Measurements from ENCODE around the gene AMMECR1L. TPM values are rescaled to one million over a fixed set of nuclear protein-coding genes. Genes with fewer than 3 reads are reported as not detected.
"Not testable (repeated sequence)": the region's sequence is repeated elsewhere in the genome, so short reads cannot be mapped to it uniquely, and the experiment has no call there.

The AMMECR1L gene
- total RNA-seq (10 to 100 TPM; 10.2 to 18.1 (median 15.0) TPM), total RNA-seq (33.3 to 99.5 (median 51.5) reads per million in 29 experiments)
- total RNA-seq (2013) = 13.0 TPM

- WGBS (ENCODE audit: insufficient coverage) = 0% methylated on average over 33 of the region's 85 CpGs
- H3K27me3 Mint-ChIP-seq; H3K9me3 ChIP-seq; H3K27me3 ChIP-seq (replicated peaks in 1 of 2; ENCODE audit: control insufficient read depth in 2 of 2, extremely low read depth in 1 of 2, insufficient read depth in 2 of 2, low read length in 1 of 2); H3K36me3 ChIP-seq (ENCODE audit: control insufficient read depth in 2 of 2, extremely low read depth in 1 of 2, insufficient read depth in 1 of 2, low read length in 1 of 2); CTCF ChIA-PET; H3K9me3 Mint-ChIP-seq: not testable (repeated sequence)
- Mint-ChIP-seq H3K27ac (peak within 1 kb of the TSS; percentile 76 to 87), H3K4me1 (peaks cover 44 to 60% (median 50%) of the 10 kb centered on the region in 3 donors), H3K36me3 (peaks cover 12% of the 10 kb centered on the region), H3K4me3 (peak within 1 kb of the TSS; percentile 83 to 91 (median 88))
- POLR2A ChIA-PET = interaction anchor here in 1 of 2 donors (0.6 kb wide), 1 partner anchor 84 kb away, joined by 10 read pairs; no protein-coding TSS in a partner anchor
- peaks cover 18 to 20% of the 10 kb centered on the region in 2 experiments for H3K4me1 ChIP-seq (ENCODE audit: control insufficient read depth in 1 of 2, extremely low read depth in 1 of 2, insufficient read depth in 2 of 2, low read length in 2 of 2)
- peak; percentile 91 to 92 (median 92) for ATAC-seq (replicated peaks in 1 of 4)
- H3K4me3 ChIP-seq (ENCODE audit: control insufficient read depth in 1 of 2, extremely low read depth in 1 of 2, low read length in 1 of 2) = peak within 1 kb of the TSS; percentile 51 to 54
- peak; percentile 50 to 82 (median 64) for DNase-seq
- H3K27ac ChIP-seq (ENCODE audit: low read length) = peak within 1 kb of the TSS; percentile 60
These were observed at the start of gene AMMECR1L for GRCh38 chr2:127885780-127886592. AMMECR1L (minus strand) TSS chr2:127885956; CDS start chr2:127874234, 11,722 bp downstream.

- WGBS (ENCODE audit: insufficient coverage) = 72% methylated on average over 2 of the region's 6 CpGs
- CTCF ChIA-PET = interaction anchor here in 1 of 2 donors (0.6 kb wide), 1 partner anchor 26 kb away, joined by 3 read pairs; no protein-coding TSS in a partner anchor
- Mint-ChIP-seq H3K36me3 (no peaks in the 10 kb centered on the region), H3K27me3 (no peaks in the 10 kb centered on the region), H3K4me3 (no peak overlapping the region), H3K9me3 (no peaks in the 10 kb centered on the region), H3K4me1 (no peaks in the 10 kb centered on the region), H3K27ac (no peak overlapping the region)
- H3K4me3 ChIP-seq (ENCODE audit: control insufficient read depth in 1 of 2, extremely low read depth in 1 of 2, low read length in 1 of 2) = no peak overlapping the region
- no peaks in the 10 kb centered on the region for H3K4me1 ChIP-seq (ENCODE audit: control insufficient read depth in 1 of 2, extremely low read depth in 1 of 2, insufficient read depth in 2 of 2, low read length in 2 of 2)
- no peaks in the 10 kb centered on the region for H3K36me3 ChIP-seq (ENCODE audit: control insufficient read depth in 2 of 2, extremely low read depth in 1 of 2, insufficient read depth in 1 of 2, low read length in 1 of 2)
- no peak for ATAC-seq (replicated peaks in 1 of 4)
- no peaks in the 10 kb centered on the region for H3K27me3 ChIP-seq (replicated peaks in 1 of 2; ENCODE audit: control insufficient read depth in 2 of 2, extremely low read depth in 1 of 2, insufficient read depth in 2 of 2, low read length in 1 of 2)
- POLR2A ChIA-PET = no interaction called here
- no peak for DNase-seq
- H3K9me3 ChIP-seq = no peaks in the 10 kb centered on the region
- H3K27ac ChIP-seq (ENCODE audit: low read length) = no peak overlapping the region
These were observed 49.6 kb upstream of the AMMECR1L start for GRCh38 chr2:127935337-127935736.

GRCh38 chr2:127932199-127932876, 46.6 kb upstream of the AMMECR1L start:
- POLR2A ChIA-PET = no interaction called here
- DNase-seq = no peak
- 80% methylated on average over 2 of the region's 7 CpGs for WGBS (ENCODE audit: insufficient coverage)
- Mint-ChIP-seq H3K9me3 (no peaks in the 10 kb centered on the region), H3K27ac (no peak overlapping the region), H3K4me1 (no peaks in the 10 kb centered on the region), H3K4me3 (no peak overlapping the region), H3K36me3 (no peaks in the 10 kb centered on the region), H3K27me3 (peaks cover 0 to 5% of the 10 kb centered on the region in 2 donors)
- H3K36me3 ChIP-seq (ENCODE audit: control insufficient read depth in 2 of 2, extremely low read depth in 1 of 2, insufficient read depth in 1 of 2, low read length in 1 of 2) = no peaks in the 10 kb centered on the region
- H3K27ac ChIP-seq (ENCODE audit: low read length) = no peak overlapping the region
- ATAC-seq (replicated peaks in 1 of 4) = no peak
- peaks cover 0 to 2% of the 10 kb centered on the region in 2 experiments for H3K27me3 ChIP-seq (replicated peaks in 1 of 2; ENCODE audit: control insufficient read depth in 2 of 2, extremely low read depth in 1 of 2, insufficient read depth in 2 of 2, low read length in 1 of 2)
- no peaks in the 10 kb centered on the region for H3K4me1 ChIP-seq (ENCODE audit: control insufficient read depth in 1 of 2, extremely low read depth in 1 of 2, insufficient read depth in 2 of 2, low read length in 2 of 2)
- H3K9me3 ChIP-seq = no peaks in the 10 kb centered on the region
- CTCF ChIA-PET = no interaction called here
- no peak overlapping the region for H3K4me3 ChIP-seq (ENCODE audit: control insufficient read depth in 1 of 2, extremely low read depth in 1 of 2, low read length in 1 of 2)

- POLR2A ChIA-PET = no interaction called here
- Mint-ChIP-seq H3K27ac (no peak overlapping the region), H3K36me3 (no peaks in the 10 kb centered on the region), H3K4me1 (no peaks in the 10 kb centered on the region), H3K27me3 (peaks cover 0 to 6% of the 10 kb centered on the region in 2 donors), H3K4me3 (no peak overlapping the region), H3K9me3 (no peaks in the 10 kb centered on the region)
- CTCF ChIA-PET = no interaction called here
- Histone ChIP-seq H3K27ac (ENCODE audit: low read length) (no peak overlapping the region), H3K9me3 (no peaks in the 10 kb centered on the region), H3K36me3 (ENCODE audit: control insufficient read depth in 2 of 2, extremely low read depth in 1 of 2, insufficient read depth in 1 of 2, low read length in 1 of 2) (no peaks in the 10 kb centered on the region), H3K4me3 (ENCODE audit: control insufficient read depth in 1 of 2, extremely low read depth in 1 of 2, low read length in 1 of 2) (no peak overlapping the region), H3K4me1 (ENCODE audit: control insufficient read depth in 1 of 2, extremely low read depth in 1 of 2, insufficient read depth in 2 of 2, low read length in 2 of 2) (no peaks in the 10 kb centered on the region), H3K27me3 (replicated peaks in 1 of 2; ENCODE audit: control insufficient read depth in 2 of 2, extremely low read depth in 1 of 2, insufficient read depth in 2 of 2, low read length in 1 of 2) (peaks cover 0 to 10% of the 10 kb centered on the region in 2 experiments)
- ATAC-seq (replicated peaks in 1 of 4) (no peak), DNase-seq (no peak)
- WGBS (ENCODE audit: insufficient coverage) = no CpG with 5 or more reads among the region's 1 CpG
These were observed 43.7 kb upstream of the AMMECR1L start for GRCh38 chr2:127929449-127929848.

GRCh38 chr2:127927384-127927783, 41.6 kb upstream of the AMMECR1L start:
- no peak overlapping the region for H3K4me3 ChIP-seq (ENCODE audit: control insufficient read depth in 1 of 2, extremely low read depth in 1 of 2, low read length in 1 of 2)
- H3K36me3 ChIP-seq (ENCODE audit: control insufficient read depth in 2 of 2, extremely low read depth in 1 of 2, insufficient read depth in 1 of 2, low read length in 1 of 2) = no peaks in the 10 kb centered on the region
- H3K27ac ChIP-seq (ENCODE audit: low read length) = no peak overlapping the region
- no CpG with 5 or more reads among the region's 3 CpGs for WGBS (ENCODE audit: insufficient coverage)
- ChIA-PET CTCF (no interaction called here), POLR2A (interaction anchor here in 1 of 2 donors (0.6 kb wide), 1 partner anchor 108 kb away, joined by 3 read pairs; no protein-coding TSS in a partner anchor)
- DNase-seq (no peak), ATAC-seq (replicated peaks in 1 of 4) (no peak)
- Mint-ChIP-seq H3K4me1 (no peaks in the 10 kb centered on the region), H3K27ac (no peak overlapping the region), H3K36me3 (no peaks in the 10 kb centered on the region), H3K4me3 (no peak overlapping the region), H3K9me3 (no peaks in the 10 kb centered on the region), H3K27me3 (peaks cover 0 to 6% of the 10 kb centered on the region in 2 donors)
- no peaks in the 10 kb centered on the region for H3K9me3 ChIP-seq
- peaks cover 0 to 13% of the 10 kb centered on the region in 2 experiments for H3K27me3 ChIP-seq (replicated peaks in 1 of 2; ENCODE audit: control insufficient read depth in 2 of 2, extremely low read depth in 1 of 2, insufficient read depth in 2 of 2, low read length in 1 of 2)
- no peaks in the 10 kb centered on the region for H3K4me1 ChIP-seq (ENCODE audit: control insufficient read depth in 1 of 2, extremely low read depth in 1 of 2, insufficient read depth in 2 of 2, low read length in 2 of 2)

GRCh38 chr2:127917916-127918315, 32.2 kb upstream of the AMMECR1L start:
- Histone ChIP-seq H3K36me3 (ENCODE audit: control insufficient read depth in 2 of 2, extremely low read depth in 1 of 2, insufficient read depth in 1 of 2, low read length in 1 of 2) (no peaks in the 10 kb centered on the region), H3K9me3 (no peaks in the 10 kb centered on the region), H3K27me3 (replicated peaks in 1 of 2; ENCODE audit: control insufficient read depth in 2 of 2, extremely low read depth in 1 of 2, insufficient read depth in 2 of 2, low read length in 1 of 2) (no peaks in the 10 kb centered on the region), H3K4me1 (ENCODE audit: control insufficient read depth in 1 of 2, extremely low read depth in 1 of 2, insufficient read depth in 2 of 2, low read length in 2 of 2) (no peaks in the 10 kb centered on the region), H3K27ac (ENCODE audit: low read length) (no peak overlapping the region), H3K4me3 (ENCODE audit: control insufficient read depth in 1 of 2, extremely low read depth in 1 of 2, low read length in 1 of 2) (no peak overlapping the region)
- ChIA-PET CTCF (no interaction called here), POLR2A (no interaction called here)
- no peak for ATAC-seq (replicated peaks in 1 of 4)
- Mint-ChIP-seq H3K4me1 (no peaks in the 10 kb centered on the region), H3K36me3 (no peaks in the 10 kb centered on the region), H3K27ac (no peak overlapping the region), H3K4me3 (no peak overlapping the region), H3K9me3 (no peaks in the 10 kb centered on the region), H3K27me3 (no peaks in the 10 kb centered on the region)
- 93% methylated on average over 4 of the region's 4 CpGs for WGBS (ENCODE audit: insufficient coverage)
- DNase-seq = no peak
